Smooth muscle cell (in vitro differentiated cells): Measurements from ENCODE around the gene PVALEF. TPM values are rescaled to one million over a fixed set of nuclear protein-coding genes. Genes with fewer than 3 reads are reported as not detected.

Source experiments
- DNase-seq: peaks from one replicate; lab custom pipeline; 2025; ENCODE audit not compliant: unreplicated experiment; lab: John Stamatoyannopoulos, UW
- H2AFZ ChIP-seq: fragments of 200-600 bp; sonication (generic); 2 replicates; pipeline ENCODE4 v1.6.0; 2016; ENCODE audit warnings: antibody characterized with exemption, low read depth, mild to moderate bottlenecking
- H3F3A ChIP-seq: fragments of 200-600 bp; sonication (generic); 2 replicates; pipeline ENCODE4 v1.6.0; 2017; ENCODE audit warnings: antibody characterized with exemption, low read depth
- H3K27ac ChIP-seq: fragments of 200-600 bp; sonication (generic); 2 replicates; pipeline ENCODE4 v1.5.1; 2016; ENCODE audit warnings: low read depth, mild to moderate bottlenecking
- H3K27me3 ChIP-seq: fragments of 200-600 bp; sonication (generic); 2 replicates; pipeline ENCODE4 v1.6.1; 2016; ENCODE audit warnings: low read depth, mild to moderate bottlenecking
- H3K36me3 ChIP-seq: fragments of 200-600 bp; sonication (generic); 2 replicates; pipeline ENCODE4 v1.5.1; 2016; ENCODE audit warnings: low read depth
- H3K4me1 ChIP-seq: fragments of 200-600 bp; sonication (generic); 2 replicates; pipeline ENCODE4 v1.5.1; 2016; ENCODE audit warnings: low read depth
- H3K4me2 ChIP-seq: fragments of 200-600 bp; sonication (generic); 2 replicates; pipeline ENCODE4 v1.6.0; 2016; ENCODE audit warnings: mild to moderate bottlenecking
- H3K4me3 ChIP-seq: fragments of 200-600 bp; sonication (generic); 2 replicates; pipeline ENCODE4 v1.5.1; 2016; ENCODE audit warnings: mild to moderate bottlenecking
- H3K79me2 ChIP-seq: fragments of 200-600 bp; sonication (generic); 2 replicates; pipeline ENCODE4 v1.6.0; 2016; ENCODE audit warnings: low read depth, mild to moderate bottlenecking
- H3K9ac ChIP-seq: fragments of 200-600 bp; sonication (generic); 2 replicates; pipeline ENCODE4 v1.6.0; 2016; ENCODE audit warnings: low read depth
- H3K9me3 ChIP-seq: fragments of 200-600 bp; sonication (generic); replicated peaks from 2 replicates; pipeline ENCODE4 v1.5.1; 2016; ENCODE audit warnings: low read depth
- H4K20me1 ChIP-seq: fragments of 200-600 bp; sonication (generic); 2 replicates; pipeline ENCODE4 v1.6.0; 2016; ENCODE audit warnings: low read depth
- WGBS: methylation state at CpG from one replicate; pipeline ENCODE4 v1.1.7; 2016; ENCODE audit warnings: low lambda C conversion rate; 5-methylcytosine and 5-hydroxymethylcytosine counted together
- polyA plus RNA-seq: library from polyadenylated mRNA; unstranded; fragments of >200 nt; fragmentation: Nextera tagmentation; extraction: Ambion mirVana; gene quantifications from 2 replicates; pipeline ENCODE4 v1.2.1, GENCODE V29; 2016
- total RNA-seq: library from RNA; depleted of rRNA; stranded (reverse); fragments of >200 nt; gene quantifications from 2 replicates; pipeline ENCODE4 v1.2.3, GENCODE V29; 2014
- TF ChIP-seq, protein P1 (sequence below): fragments of 200-600 bp; sonication (generic); IDR thresholded peaks from 2 replicates; pipeline ENCODE4 v1.5.1; 2017; ENCODE audit warnings: borderline replicate concordance, mild to moderate bottlenecking, antibody characterized with exemption; ENCODE audit not compliant: insufficient read depth, poor library complexity, severe bottlenecking

The PVALEF gene
- total and polyA plus RNA-seq, 2 experiments from 2014 or later: not detected

DNA sequence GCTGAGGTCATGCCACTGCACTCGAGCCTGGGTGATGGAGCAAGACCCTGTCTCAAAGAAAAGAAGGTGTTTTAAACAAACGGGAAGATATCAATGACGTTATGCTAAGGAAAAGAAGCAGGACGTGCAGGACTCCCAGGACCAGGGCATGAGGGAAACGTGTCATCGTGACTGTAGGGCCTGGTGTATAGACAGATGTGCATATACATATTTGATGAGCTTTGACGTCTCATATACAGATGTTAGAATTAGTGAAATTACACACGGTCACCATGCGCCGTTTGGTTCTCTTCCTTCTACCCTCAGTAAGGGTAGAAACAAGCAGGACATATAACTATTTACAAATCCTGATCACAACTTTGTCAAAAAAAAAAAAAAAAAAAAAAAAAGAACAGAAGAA, 17.6 kb upstream of the PVALEF start:
- Histone ChIP-seq H3K27ac (no peak overlapping the region), H2AFZ (no peak overlapping the region), H4K20me1 (no peaks in the 10 kb centered on the region), H3K9me3 (no peaks in the 10 kb centered on the region), H3K4me2 (no peak overlapping the region), H3K4me1 (no peaks in the 10 kb centered on the region), H3K36me3 (no peaks in the 10 kb centered on the region), H3K4me3 (no peak overlapping the region), H3F3A (no peaks in the 10 kb centered on the region), H3K9ac (no peak overlapping the region), H3K27me3 (no peaks in the 10 kb centered on the region), H3K79me2 (no peaks in the 10 kb centered on the region)
- WGBS: 93% methylated on average over 10 of the region's 10 CpGs
- TF ChIP-seq, protein P1, sequence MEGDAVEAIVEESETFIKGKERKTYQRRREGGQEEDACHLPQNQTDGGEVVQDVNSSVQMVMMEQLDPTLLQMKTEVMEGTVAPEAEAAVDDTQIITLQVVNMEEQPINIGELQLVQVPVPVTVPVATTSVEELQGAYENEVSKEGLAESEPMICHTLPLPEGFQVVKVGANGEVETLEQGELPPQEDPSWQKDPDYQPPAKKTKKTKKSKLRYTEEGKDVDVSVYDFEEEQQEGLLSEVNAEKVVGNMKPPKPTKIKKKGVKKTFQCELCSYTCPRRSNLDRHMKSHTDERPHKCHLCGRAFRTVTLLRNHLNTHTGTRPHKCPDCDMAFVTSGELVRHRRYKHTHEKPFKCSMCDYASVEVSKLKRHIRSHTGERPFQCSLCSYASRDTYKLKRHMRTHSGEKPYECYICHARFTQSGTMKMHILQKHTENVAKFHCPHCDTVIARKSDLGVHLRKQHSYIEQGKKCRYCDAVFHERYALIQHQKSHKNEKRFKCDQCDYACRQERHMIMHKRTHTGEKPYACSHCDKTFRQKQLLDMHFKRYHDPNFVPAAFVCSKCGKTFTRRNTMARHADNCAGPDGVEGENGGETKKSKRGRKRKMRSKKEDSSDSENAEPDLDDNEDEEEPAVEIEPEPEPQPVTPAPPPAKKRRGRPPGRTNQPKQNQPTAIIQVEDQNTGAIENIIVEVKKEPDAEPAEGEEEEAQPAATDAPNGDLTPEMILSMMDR: no peak
- DNase-seq: no peak

GRCh38 chr17:81148571-81148970, 16.7 kb upstream of the PVALEF start:
- no peaks in the 10 kb centered on the region for H3K4me1 ChIP-seq
- H3K27me3 ChIP-seq: no peaks in the 10 kb centered on the region
- H3K27ac ChIP-seq: no peak overlapping the region
- no peak overlapping the region for H3K4me2 ChIP-seq
- H3K4me3 ChIP-seq: no peak overlapping the region
- no peak overlapping the region for H2AFZ ChIP-seq
- TF ChIP-seq, protein P1: no peak
- no peaks in the 10 kb centered on the region for H3K9me3 ChIP-seq
- 95% methylated on average over 15 of the region's 15 CpGs for WGBS
- H3K9ac ChIP-seq: no peak overlapping the region
- DNase-seq: no peak
- no peaks in the 10 kb centered on the region for H4K20me1 ChIP-seq
- H3K79me2 ChIP-seq: no peaks in the 10 kb centered on the region
- H3K36me3 ChIP-seq: no peaks in the 10 kb centered on the region
- H3F3A ChIP-seq: no peaks in the 10 kb centered on the region

DNA sequence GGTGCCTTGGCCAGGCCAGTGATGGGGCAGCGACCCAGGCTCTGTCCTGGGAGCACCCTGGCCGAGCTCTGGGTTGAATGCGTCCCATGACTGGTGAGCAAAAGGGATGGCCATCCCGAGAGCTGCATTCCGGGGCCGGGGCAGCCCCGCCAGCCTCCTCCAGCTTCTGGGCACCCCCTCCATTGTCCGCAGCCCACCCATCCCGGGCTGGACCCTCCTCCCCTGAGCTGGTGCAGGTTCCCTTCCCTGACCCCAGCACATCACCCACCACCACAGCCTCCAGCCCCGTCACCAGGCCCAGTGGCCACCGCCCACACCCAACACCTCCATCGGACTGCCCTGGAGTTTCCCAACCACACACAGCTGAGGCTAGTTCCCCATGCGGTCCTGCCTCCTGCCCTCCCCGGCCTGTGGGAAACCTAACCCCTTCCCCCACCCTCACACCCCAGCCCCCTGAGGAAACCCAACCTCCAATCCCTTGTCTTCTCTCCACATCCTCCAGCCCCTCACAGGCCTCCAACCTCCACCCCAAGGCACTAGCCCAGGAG, 16.2 kb upstream of the PVALEF start:
- Histone ChIP-seq H4K20me1 (no peaks in the 10 kb centered on the region), H2AFZ (no peak overlapping the region), H3K4me3 (no peak overlapping the region), H3F3A (no peaks in the 10 kb centered on the region), H3K27me3 (no peaks in the 10 kb centered on the region), H3K36me3 (no peaks in the 10 kb centered on the region), H3K4me1 (no peaks in the 10 kb centered on the region), H3K79me2 (no peaks in the 10 kb centered on the region), H3K4me2 (no peak overlapping the region), H3K27ac (no peak overlapping the region), H3K9ac (no peak overlapping the region), H3K9me3 (no peaks in the 10 kb centered on the region)
- WGBS: 73% methylated on average over 5 of the region's 14 CpGs
- TF ChIP-seq, protein P1: no peak
- no peak for DNase-seq

DNA sequence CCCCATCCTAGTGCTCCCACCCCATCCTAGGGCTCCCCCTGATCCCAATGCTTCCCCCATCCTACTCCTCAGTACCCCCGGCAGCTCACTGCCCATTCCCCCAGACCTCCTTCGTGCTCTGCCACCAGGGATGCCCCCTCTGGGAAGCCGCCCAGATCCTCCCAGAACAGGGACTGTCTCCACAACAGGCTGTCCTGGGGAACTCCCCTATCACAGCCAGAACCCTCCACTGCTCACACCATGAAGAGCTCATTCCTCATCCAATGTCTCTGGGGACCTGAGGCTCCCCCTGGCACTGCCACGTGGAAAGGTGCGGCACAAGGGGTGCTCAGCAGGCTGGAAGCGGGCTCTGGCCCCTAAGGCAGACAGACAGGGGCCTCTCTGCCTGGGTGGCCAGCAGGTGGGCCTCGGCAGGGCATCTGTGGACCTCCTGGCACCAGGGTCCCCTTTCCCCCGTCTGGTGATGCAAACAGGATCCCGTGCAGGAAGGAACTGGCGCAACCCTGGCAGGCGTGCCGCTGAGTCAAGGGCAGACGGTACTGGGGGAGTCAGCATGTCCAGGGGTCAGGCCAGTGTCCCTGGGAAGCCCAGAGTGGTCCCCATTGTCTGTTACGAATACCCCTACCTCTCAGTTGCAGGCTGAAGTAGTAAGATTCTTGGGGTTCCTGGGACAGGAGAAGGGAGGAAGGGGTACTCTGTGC, 14.8 kb upstream of the PVALEF start:
- H3F3A ChIP-seq: no peaks in the 10 kb centered on the region
- TF ChIP-seq, protein P1: no peak
- H3K9ac ChIP-seq: no peak overlapping the region
- no peak overlapping the region for H3K4me3 ChIP-seq
- no peaks in the 10 kb centered on the region for H4K20me1 ChIP-seq
- H3K4me2 ChIP-seq: no peak overlapping the region
- no peaks in the 10 kb centered on the region for H3K27me3 ChIP-seq
- H3K79me2 ChIP-seq: no peaks in the 10 kb centered on the region
- DNase-seq: no peak
- no peaks in the 10 kb centered on the region for H3K4me1 ChIP-seq
- H3K9me3 ChIP-seq: no peaks in the 10 kb centered on the region
- H2AFZ ChIP-seq: no peak overlapping the region
- H3K36me3 ChIP-seq: no peaks in the 10 kb centered on the region
- no peak overlapping the region for H3K27ac ChIP-seq
- WGBS: 90% methylated on average over 14 of the region's 14 CpGs
